DMS153 treated with DMSO at 0.1 percent for 48 hours (cell line): ENCODE results near the gene MYO10.
"Not testable (repeated sequence)": the region's sequence is repeated elsewhere in the genome, so short reads cannot be mapped to it uniquely, and the experiment has no call there.

Experiments
- DNase-seq: peaks from one replicate; lab custom pipeline; 2025; ENCODE audit not compliant: unreplicated experiment; lab: John Stamatoyannopoulos, UW

The MYO10 gene

DNA sequence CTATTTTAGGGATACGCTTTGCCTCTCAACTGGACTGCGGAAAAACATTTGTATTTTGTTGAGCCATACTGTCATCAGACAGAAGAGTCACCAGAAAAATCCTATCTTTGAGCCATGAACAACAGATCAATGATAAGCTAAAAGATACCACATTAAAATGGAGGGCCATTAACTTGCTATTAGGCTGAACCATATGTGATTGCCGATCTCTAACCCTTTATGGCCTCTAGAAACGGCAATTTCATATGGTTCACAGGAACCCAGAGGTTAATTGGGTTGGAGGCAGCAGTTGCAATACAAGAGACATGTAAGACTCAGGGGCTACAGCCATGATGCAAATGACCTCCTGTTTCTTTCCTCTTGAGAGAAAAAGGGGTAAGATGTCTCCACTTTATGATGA lies 69.8 kb downstream of the MYO10 start:
- no peak for DNase-seq

DNA sequence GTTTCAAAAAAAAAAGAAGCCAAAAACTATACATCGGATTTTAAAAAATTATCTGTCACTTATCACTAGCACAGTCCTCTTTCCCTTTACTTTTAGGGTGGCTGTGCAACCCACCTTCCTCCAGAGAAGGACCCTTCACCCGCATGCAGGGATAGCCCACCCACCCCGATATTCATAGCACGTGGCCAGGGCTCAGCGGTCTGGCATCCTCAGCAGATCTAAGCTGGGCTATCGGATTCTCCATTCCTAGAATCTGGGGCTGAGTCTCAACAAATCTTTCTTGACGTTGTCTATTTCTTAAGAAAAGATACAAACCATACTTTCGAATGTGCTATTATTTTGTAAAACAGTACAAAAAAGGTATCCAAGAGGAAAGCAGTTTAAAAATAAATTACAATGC lies 70.9 kb downstream of the MYO10 start:
- DNase-seq: no peak

DNA sequence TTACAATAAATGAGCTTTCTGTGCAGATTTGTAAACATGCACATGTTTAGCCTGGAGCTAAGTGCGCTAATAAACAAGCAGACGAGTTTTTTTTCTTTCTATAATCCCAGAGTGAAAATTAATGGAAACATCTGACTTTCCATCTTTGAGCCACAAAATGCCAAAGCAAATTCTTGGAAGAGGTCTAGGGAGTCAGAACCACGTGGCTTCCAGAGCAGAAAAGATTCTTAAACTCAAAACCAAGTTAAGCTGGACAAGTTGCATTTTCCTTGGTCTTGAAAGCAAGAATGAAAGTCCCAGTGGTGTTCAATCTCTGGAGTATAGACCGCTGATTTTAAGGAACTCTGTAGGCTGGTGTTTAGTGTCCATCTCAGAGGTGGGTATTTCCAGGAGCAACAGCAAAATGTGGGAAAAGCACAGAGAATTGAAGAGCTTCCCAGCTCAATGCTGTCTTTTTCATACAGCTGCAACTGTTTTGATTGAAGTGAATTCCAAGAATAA lies 71.4 kb downstream of the MYO10 start:
- DNase-seq: no peak

DNA sequence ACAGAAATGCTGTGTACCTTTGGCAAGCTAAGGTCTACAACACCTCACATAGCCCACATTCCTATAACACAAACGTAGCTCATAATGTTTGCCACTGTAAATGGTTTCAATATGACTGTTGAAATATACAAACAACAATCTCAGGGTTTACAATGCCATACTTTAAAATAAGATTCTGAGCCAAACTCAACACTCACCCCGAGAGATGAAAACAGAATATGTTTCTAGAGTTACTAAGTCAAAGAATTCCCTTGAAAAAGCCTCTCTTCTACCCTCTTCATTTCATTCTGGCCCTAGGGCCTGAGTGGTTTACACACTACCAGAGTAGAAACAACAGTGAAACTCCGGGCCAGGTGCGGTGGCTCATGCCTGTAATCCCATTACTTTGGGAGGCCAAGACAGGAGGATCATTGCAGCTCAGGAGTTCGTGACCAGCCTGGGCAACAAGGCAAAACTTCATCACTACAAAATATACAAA lies 72.6 kb downstream of the MYO10 start:
- DNase-seq: no peak

DNA sequence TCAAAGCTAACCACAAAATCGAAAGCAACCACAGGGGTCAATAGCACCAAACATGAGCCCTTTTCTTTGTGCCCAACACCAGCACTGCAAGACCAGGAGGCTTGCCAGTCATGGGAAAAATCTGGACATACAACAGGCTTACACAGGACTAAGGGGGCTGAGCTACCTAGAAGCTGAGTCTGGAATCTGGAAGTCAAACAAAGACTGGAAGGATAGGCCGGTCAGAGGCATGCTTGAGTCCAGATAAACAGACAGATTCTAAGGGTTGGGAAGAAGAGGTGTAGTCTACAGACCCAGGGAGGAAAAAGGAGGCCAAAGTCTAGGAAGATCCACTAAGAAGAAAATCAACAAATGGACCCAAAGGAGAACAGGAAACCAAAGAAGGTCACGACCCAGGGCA lies 73.3 kb downstream of the MYO10 start:
- no peak for DNase-seq

DNA sequence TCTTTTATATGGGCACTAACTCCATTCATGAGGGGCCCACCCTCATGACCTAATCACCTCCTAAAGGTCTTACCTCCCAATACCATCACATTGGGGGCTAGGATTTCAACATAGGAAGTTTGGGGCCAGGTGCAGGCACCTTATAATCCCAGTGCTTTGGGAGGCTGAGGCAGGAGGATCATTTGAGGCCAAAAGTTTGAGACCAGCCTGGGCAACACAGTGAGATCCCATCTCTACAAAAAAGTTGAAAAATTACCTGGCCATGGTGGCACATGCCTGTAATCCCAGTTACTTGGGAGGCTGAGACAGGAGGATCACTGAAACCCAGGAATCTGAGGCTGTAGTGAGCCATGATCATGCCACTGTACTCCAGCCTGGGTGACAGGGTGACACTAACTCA lies 76.7 kb downstream of the MYO10 start:
- no peak for DNase-seq

DNA sequence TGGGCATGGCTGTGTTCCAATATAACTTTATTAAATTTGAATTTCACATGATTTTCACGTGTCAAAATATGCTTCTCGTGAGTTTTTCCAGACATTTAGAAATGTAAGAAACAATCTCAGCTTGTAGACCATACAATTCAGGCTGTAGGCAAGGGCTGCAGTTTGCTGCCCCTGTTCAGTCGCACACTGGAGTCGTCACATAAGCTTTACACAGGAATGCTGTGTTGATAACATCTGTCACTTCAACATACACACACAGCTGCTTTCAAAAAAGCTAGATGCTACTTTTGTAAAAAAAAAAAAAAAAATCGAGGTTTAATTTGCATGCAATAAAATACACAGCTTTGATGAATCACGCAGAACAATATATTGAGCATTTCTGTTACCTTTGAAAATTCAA lies 77.9 kb downstream of the MYO10 start:
- DNase-seq: no peak

DNA sequence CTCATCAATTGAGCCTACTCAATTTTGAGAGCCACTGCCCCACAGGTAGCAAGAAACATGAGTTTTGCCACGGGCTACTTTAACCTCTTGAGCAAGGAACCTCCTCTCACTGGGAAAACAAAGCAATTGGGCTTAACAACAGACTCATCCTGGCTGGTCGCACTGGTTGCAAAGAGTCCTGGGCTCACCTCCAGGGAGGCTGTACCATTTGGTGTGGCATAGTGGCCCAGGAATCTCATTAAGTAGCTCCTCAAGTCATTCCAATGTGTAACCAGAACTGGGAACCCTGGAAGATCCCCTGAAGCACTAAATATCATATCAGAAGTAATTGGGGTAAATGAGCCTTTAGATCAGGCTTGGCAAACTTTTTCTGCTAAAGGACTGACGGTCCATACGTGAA lies 78.5 kb downstream of the MYO10 start:
- no peak for DNase-seq

DNA sequence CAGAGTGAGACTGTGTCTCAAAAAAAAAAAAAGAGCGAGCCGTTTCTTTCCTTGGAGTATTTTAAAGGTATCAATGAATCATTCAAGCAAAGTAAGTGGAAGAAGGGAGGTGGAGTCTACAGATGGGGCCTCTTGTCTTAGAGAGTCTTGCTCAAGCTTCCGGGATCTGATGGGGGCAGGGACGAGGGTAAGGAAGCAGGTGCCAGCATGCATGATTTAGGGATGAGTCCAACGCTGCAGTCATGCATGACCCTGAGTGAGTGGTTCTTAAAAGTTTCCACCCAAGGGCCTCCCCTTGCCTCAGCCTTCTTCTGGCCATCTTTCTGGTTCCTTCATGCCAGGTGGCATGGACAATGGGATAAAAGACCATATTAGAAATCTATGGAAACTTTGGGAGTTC lies 79.6 kb downstream of the MYO10 start:
- DNase-seq: no peak

DNA sequence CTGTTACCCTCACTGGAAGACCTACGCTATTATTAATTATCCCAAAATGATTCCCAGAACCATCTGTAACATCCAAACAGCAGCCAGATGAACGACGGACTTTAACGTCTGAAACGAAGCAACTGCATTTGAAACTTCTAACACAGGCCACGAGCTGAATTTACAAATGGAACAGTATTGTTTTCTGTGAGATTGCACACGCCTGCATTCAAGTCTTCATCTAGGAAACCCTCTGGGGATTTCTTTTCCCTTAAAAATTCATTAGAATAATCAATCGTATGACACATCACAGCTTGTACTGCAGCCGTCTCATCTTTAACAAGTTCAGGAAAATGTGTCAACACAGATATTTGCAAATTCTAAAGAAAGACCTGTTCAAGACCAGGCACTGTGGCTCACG lies 80.2 kb downstream of the MYO10 start:
- DNase-seq: no peak

DNA sequence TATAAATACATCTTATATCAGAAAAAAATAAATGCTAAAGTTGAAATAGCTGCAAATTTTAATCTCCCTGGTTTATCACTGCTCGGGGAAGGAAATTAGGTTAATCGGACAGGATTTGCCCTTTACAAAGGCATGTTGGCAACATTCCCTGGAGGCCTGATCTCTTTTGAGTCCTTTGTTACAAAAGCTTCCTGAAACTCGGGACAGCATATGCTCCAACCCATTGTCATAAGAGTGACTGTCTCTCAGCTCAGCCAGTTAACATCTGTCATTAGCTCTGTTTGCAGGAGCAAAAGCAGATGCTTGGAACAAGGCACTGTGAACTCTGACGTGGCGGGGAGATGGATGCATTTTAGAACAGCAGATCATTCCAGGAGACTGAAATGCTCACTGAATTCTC lies 80.6 kb downstream of the MYO10 start:
- peak; percentile 39 for DNase-seq

DNA sequence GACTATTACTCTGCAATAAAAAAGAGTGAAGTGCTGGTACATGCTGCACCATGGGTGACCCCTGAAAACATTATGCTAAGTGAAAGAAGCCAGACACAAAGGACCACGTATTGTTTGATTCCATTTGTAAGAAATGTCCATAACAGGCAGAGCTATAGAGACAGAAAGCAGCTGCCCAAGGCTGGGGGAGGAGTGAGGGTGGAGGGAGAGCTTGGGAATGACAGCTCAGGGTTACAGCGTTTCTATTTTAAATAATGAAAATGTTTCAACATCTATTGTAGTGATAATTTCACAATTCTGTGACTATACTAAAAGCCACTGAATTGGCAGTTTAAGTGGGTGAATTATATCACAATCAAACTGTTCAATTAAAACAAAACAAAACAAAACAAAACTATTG lies 81.7 kb downstream of the MYO10 start:
- no peak for DNase-seq

DNA sequence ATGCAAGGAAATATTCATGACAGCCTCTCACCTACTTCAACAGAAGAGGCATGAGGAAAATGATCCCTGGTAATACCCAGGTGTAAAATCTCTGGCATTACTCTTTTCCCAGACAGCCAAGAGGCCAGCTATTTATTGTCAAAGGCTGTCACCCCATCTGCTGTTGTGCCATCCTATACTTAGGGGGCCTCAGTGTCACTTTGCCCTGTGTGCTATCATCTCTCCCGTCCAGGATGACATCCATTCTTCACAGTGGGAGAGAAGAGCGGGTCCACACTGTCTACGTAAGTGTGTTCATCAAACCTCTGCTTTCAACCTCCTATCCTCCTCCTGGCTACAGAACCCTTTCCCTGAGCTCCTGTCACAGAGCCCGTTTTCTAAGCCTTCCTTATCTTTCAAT lies 82.6 kb downstream of the MYO10 start:
- no peak for DNase-seq

DNA sequence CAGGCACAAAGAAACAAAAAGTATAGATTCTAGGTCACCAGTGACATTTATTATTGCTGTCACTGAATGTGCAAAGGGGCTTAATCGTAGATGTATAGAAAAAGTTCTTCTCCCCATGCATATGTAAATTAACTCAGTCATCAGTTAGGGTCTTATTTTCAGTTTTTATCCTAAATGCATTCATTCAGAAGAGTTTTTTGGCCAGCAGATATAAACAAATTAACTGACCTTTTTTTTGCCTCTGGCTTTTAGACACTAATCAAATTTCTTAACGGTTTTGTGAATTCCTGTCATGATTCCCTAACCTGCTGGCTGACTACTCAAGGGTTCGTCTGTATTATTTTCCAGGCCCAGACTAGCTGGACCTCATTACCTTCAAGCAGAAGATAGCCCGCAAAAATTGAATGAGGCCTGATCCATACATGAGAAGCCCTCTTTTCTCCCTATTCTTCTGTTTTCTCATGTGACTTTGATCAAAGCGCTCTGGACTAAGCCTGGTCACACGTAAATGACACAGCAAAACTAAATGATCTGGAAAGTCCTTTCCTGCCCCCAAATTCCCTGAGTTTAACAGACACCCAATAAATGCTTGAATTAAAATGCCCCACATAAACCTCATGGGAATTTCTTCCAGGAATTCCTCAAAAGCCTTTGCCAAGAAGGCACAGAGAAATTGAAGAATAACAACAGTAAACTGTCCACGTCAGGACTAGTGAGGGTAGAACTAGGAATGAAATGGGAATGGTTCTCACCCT lies 83.7 kb downstream of the MYO10 start:
- DNase-seq: no peak

DNA sequence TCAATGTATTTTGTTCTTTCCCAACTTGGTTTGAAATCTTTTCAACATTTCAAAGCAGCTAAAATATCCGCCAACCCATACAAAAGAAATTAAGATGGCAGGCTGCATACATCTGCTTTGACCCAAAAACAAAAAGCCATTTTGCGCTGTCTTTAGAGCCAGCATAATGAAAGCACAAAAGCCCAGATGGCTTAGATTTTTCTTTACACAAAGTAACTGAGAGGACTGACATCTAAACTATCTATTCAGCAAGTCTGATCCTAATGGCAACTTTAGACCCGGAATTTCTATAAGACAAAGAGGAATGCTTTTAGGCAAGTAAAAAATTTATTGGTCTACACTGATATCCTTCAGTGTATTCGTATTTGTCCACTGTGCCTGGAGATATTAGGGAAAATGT lies 86.3 kb downstream of the MYO10 start:
- no peak for DNase-seq

DNA sequence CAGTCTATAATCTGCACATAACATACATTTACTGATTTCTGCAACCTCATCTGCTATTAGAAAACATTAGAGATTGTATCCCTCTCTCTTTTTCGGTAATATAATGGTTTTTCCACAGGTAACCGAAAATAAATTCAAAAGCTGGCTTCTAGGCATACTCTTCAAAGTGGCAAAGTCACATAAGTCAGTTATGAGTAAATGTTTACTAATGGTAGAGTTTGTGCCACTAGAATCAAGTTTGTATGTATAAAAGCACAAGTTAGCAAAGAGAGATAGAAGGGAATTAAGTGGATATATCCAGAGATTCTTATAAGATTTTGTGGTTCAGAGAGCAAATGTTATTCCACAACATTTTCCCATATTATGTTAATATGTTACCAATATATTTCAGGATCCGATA lies 86.9 kb downstream of the MYO10 start:
- DNase-seq: no peak

DNA sequence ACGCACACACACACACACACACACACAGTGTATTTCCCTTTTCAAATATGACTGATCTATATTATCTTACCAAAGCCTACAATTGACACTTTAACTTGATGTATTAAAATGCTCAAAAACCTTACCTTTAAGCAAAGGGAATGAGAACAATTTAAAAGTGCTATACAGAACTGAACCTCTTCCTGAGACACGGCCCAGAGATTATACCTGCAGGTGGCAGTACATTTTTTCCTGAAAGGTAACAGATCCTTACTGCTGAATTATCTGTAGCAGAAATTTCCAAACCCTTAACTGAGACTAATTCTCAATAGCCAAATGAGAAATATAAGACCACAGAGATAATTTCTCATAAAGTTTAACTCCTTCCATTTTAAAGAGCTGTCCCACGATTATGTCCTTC lies 91.1 kb downstream of the MYO10 start:
- DNase-seq: peak; percentile 25

DNA sequence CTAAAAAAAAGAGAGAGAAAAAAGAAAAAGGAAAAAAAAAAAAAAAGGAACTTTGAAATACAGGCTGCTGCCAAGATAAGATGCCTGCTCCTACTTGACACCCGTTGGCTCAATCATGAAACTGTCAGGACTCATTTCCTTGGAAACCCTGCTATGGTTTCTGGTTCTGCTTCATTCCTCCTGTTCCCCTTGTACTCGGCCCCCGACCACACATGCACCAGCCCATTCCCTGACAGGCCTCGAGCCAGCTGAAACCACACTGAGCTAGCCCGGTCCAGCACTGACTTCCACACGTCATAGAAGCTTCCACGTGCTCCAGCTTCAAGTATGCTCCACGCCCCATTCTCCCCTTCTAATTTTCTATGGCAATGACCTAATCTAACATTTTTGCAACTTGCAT lies 93.2 kb downstream of the MYO10 start:
- DNase-seq: no peak

DNA sequence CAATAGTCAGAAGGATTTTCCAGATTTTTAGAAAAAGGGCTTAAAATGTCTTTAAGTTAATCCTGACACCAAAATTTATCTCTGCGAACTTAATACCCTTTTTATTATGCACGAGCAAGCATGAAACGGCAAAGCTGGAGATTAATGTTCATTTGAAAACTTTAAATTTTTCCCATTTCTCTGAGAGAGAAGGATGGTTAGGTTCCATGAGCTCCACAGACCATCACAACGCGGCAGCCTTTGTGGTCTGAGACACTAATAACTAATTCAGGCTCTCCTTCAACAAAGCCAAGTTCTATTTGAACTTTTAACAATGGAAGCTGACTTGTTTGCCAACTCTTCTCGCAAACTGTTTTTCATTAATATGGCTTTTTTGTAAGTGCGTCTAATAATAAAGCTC lies 94.7 kb downstream of the MYO10 start:
- no peak for DNase-seq

DNA sequence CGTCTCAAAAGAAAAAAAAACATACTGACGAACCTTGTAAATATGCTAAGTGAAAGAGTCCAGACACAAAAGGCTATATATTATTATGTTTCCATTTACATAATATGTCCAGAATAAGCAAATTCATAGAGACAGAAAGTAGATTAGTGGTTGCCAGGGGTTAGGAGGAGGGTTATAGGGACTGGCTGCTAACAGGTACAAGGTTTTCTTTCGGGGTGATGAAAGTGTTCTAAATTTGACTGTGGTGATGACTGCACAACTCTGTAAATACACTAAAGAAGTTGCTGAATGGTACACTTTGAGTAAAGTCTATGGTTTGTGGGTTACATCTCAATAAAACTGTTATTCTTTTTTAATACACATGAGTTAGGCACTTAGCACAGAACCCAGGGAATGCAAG lies 98.8 kb downstream of the MYO10 start:
- no peak for DNase-seq

DNA sequence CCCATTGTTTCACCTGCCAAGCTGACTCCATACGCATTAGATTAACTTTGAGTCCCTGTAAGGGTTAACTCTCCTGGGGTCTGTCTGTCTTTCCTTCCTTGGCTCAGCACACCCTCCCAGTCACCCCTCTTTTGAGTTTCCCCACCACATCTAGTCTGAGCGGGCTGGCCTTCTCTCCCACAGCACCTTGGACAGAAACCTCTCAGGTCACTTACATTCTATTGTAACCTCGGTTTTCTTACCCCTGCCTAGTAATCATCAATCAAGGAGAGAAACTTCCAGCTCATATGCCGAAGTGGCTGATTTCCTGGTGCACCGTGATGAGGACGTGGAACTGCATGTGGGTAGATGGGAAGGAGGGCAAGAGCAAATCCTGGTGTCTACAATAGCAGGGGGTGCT lies 102.1 kb downstream of the MYO10 start:
- no peak for DNase-seq

DNA sequence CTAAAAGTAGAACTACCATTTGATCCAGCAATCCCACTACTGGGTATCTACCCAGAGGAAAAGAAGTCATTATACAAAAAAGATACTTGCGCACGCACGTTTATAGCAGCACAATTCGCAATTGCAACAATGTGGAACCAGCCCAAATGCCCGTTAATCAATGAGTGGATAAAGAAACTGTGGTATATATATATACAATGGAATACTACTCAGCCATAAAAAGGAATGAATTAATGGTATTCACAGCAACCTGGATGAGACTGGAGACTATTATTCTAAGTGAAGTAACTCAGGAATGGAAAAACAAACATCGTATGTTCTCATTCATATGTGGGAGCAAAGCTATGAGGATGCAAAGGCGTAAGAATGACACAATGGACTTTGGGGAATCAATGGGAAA lies 104.8 kb downstream of the MYO10 start:
- DNase-seq: not testable (repeated sequence)

DNA sequence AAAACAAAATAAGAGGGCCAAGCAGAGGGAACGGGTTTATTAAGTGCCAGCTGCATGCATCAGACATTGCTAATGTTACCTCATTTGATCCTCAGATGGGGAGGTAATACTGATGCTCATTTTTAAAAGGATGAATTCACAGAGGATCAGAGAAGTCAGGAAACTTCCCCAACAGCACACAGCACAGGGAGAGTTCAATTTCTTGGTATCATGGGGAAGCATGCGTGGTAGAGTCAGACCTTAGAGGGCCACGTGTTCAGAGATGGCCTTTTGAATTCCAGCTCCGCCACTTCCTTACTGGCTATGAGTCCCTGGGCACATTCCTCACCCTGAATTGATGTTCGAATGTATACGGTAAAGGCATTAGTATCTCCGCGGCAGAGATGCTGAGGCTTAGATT lies 108.3 kb downstream of the MYO10 start:
- DNase-seq: no peak
